Lower lobe of right lung (tissue), 2 donors: ENCODE data around the gene TSR1. TPM values are rescaled to one million over a fixed set of nuclear protein-coding genes. Genes with fewer than 3 reads are reported as not detected.

Experiments used
- ATAC-seq, 2 donors: fragments of 200-7000 bp; cut with Tn5 transposase; one replicate each; pipeline ENCODE4 v1.9.1; 2020 to 2022; ENCODE audit warnings: mild to moderate bottlenecking in 2 of 2, moderate library complexity in 2 of 2
- DNase-seq: peaks from one replicate; pipeline ENCODE4 v3.0.0-alpha.2; 2020
- H3K27ac ChIP-seq: fragments of 200-600 bp; one replicate; pipeline ENCODE4 v1.8.0; 2022
- H3K27me3 ChIP-seq: fragments of 200-600 bp; one replicate; pipeline ENCODE4 v1.8.0; 2022; ENCODE audit warnings: low read depth
- H3K36me3 ChIP-seq: fragments of 200-600 bp; one replicate; pipeline ENCODE4 v1.8.0; 2022; ENCODE audit warnings: mild to moderate bottlenecking
- H3K4me1 ChIP-seq: fragments of 200-600 bp; one replicate; pipeline ENCODE4 v1.8.0; 2022
- H3K4me3 ChIP-seq: fragments of 200-600 bp; one replicate; pipeline ENCODE4 v1.8.0; 2022; ENCODE audit warnings: mild to moderate bottlenecking
- H3K9me3 ChIP-seq: fragments of 200-600 bp; one replicate; pipeline ENCODE4 v1.8.0; 2022
- CTCF ChIP-seq: fragments of 200-600 bp; IDR thresholded peaks from one replicate; pipeline ENCODE4 v1.8.0; 2022; ENCODE audit warnings: antibody characterized with exemption, mild to moderate bottlenecking
- intact Hi-C: fragments of 100-400 bp; cut with DNase I; formaldehyde crosslinking; loops from one replicate; pipeline ENCODE4 v1.11.0; 2022
- total RNA-seq: library from RNA; stranded (reverse); fragmentation: NEBNext Ultra II Directional; extraction: Animal tissue kit (Norgen Biotek cat#: 25700); gene quantifications from one replicate; pipeline ENCODE4 v1.2.1, GENCODE V29; 2021
- donor health status: DM: no; HTN: yes; CAD: no; lungs with severe emphysema.

TSR1 gene
- total RNA-seq, 1 donor from 2014 or later, result 18.8 TPM

DNA sequence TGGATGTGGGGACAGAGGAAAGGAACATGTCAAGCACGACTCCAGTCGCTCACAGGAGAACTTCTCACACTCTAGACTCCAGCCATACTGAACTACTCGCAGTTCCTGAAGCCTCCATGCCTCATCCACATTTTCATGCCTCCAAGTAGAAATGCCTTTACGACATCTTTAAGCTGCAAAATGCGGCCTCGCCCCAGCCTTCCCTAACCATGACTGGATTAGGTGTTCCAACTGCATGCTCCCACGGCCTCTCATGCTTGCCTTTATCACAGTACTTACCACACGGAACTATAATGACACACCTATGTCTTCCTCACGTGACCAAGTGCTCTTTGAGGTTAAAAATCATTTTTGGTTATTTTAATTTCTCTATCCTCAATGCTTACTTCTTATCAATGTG lies 56.5 kb downstream of the TSR1 start:
- H3K27ac ChIP-seq, result no peak overlapping the region
- no peak overlapping the region for H3K4me3 ChIP-seq
- H3K4me1 ChIP-seq, result no peaks in the 10 kb centered on the region
- H3K27me3 ChIP-seq, result no peaks in the 10 kb centered on the region
- no peak for DNase-seq
- no peaks in the 10 kb centered on the region for H3K9me3 ChIP-seq
- ATAC-seq, result no peak
- intact Hi-C loops, result no loop called here
- no peak for TF ChIP-seq CTCF
- peaks cover 77% of the 10 kb centered on the region for H3K36me3 ChIP-seq

- H3K27me3 ChIP-seq, result no peaks in the 10 kb centered on the region
- intact Hi-C loops, result no loop called here
- H3K27ac ChIP-seq, result no peak overlapping the region
- TF ChIP-seq CTCF, result no peak
- ATAC-seq, result no peak
- DNase-seq, result no peak
- peaks cover 74% of the 10 kb centered on the region for H3K36me3 ChIP-seq
- no peaks in the 10 kb centered on the region for H3K9me3 ChIP-seq
- no peak overlapping the region for H3K4me3 ChIP-seq
- H3K4me1 ChIP-seq, result no peaks in the 10 kb centered on the region
Measured at GRCh38 chr17:2277429-2278170, 58.7 kb downstream of the TSR1 start.

DNA sequence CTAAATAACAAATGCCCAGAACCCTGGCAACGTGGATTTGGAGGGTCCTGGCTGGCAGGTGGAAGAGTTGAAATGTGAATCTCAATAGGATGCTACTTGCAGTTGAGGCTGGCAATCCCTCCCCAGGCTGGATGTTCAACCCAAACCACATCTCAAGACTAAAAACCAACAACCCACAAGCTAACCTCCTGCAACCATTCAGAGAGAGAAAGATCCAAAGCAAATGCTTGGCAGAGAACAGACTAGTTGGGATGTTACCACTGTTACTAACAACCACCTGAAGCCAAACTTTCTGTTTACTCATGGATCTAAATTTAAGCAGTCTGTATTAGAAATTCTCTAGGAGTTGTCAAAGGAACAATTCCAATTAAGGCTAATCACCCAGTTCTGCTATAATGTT lies 60.5 kb downstream of the TSR1 start:
- no peak for ATAC-seq
- H3K4me3 ChIP-seq, result no peak overlapping the region
- no peak for TF ChIP-seq CTCF
- no peak overlapping the region for H3K27ac ChIP-seq
- no peaks in the 10 kb centered on the region for H3K4me1 ChIP-seq
- no peak for DNase-seq
- H3K36me3 ChIP-seq, result peaks cover 62% of the 10 kb centered on the region
- H3K9me3 ChIP-seq, result no peaks in the 10 kb centered on the region
- H3K27me3 ChIP-seq, result no peaks in the 10 kb centered on the region
- intact Hi-C loops, result no loop called here

GRCh38 chr17:2274414-2274813 lies 61.8 kb downstream of the TSR1 start:
- peaks cover 62% of the 10 kb centered on the region for H3K36me3 ChIP-seq
- H3K4me3 ChIP-seq, result no peak overlapping the region
- no peaks in the 10 kb centered on the region for H3K4me1 ChIP-seq
- TF ChIP-seq CTCF, result no peak
- no peaks in the 10 kb centered on the region for H3K9me3 ChIP-seq
- no peak overlapping the region for H3K27ac ChIP-seq
- intact Hi-C loops, result no loop called here
- H3K27me3 ChIP-seq, result no peaks in the 10 kb centered on the region
- no peak for ATAC-seq
- DNase-seq, result no peak

Other genes with a start within 250 kb of the TSR1 start
- 33.8 TPM for gene SMG6, start 32.7 kb downstream of the TSR1 start, total RNA-seq
- gene SRR, start 32.5 kb downstream of the TSR1 start, total RNA-seq, result 12.2 TPM
- 55.4 TPM for gene SGSM2, start 1.0 kb upstream of the TSR1 start, total RNA-seq
- 32.6 TPM for gene MNT, start 64.6 kb upstream of the TSR1 start, total RNA-seq
- 32.0 TPM for gene METTL16, start 175.4 kb upstream of the TSR1 start, total RNA-seq